Stimulated activated CD4-positive, alpha-beta T cell treated with anti-CD3 and anti-CD28 coated beads, Interleukin-2, amount 100 ng/mL, for 4 hours (primary cell): ENCODE results near the gene EMID1.
"Not testable (repeated sequence)": the region's sequence is repeated elsewhere in the genome, so short reads cannot be mapped to it uniquely, and the experiment has no call there.

Source experiments
- DNase-seq: peaks from one replicate; pipeline ENCODE4 v3.0.0-alpha.2; 2020; ENCODE audit warnings: low read depth

The EMID1 gene

DNA sequence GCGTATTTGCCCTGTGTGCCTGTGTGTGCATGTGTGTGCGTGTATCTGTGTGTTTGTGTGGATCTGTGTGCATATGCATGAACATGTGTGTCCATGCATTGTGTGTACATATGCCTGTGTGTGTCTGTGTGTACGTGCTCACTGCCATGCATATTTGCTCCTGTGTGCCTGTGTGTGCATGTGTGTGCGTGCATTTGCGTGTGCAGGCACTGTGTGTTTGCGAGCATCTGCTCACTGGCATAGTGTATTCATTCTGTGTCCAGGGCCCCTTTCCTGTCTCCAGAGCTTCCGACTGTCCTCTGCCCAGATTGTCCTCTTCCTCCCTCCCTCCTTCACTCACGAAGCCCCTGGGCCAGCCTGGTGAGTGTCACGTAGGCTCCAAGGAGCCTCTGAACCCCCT is 5.8 kb downstream of the EMID1 start:
- DNase-seq, result no peak

GRCh38 chr22:29212743-29213142 is 7.0 kb downstream of the EMID1 start:
- DNase-seq, result no peak

DNA sequence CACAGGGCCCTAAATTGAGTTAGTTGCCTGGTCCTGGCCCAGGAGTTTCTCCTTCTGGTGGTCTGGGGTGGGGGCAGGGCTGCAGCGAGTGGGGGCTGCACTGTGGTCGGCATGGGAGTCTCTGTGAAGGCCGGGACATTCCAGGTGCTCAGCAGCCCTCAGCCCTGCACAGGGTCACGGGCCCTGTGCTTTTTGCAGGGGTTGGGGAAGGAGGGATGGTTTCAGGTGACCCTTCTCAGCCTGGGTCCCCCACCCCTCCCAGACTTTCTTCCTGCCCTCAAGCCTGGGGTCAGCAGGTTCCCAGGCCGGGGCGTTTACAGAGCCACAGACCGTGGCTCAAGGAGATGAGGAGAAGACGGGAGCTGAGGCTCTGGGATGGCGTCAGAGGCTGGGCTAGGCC is 7.8 kb downstream of the EMID1 start:
- DNase-seq, result no peak

GRCh38 chr22:29214232-29214631 is 8.5 kb downstream of the EMID1 start:
- no peak for DNase-seq

DNA sequence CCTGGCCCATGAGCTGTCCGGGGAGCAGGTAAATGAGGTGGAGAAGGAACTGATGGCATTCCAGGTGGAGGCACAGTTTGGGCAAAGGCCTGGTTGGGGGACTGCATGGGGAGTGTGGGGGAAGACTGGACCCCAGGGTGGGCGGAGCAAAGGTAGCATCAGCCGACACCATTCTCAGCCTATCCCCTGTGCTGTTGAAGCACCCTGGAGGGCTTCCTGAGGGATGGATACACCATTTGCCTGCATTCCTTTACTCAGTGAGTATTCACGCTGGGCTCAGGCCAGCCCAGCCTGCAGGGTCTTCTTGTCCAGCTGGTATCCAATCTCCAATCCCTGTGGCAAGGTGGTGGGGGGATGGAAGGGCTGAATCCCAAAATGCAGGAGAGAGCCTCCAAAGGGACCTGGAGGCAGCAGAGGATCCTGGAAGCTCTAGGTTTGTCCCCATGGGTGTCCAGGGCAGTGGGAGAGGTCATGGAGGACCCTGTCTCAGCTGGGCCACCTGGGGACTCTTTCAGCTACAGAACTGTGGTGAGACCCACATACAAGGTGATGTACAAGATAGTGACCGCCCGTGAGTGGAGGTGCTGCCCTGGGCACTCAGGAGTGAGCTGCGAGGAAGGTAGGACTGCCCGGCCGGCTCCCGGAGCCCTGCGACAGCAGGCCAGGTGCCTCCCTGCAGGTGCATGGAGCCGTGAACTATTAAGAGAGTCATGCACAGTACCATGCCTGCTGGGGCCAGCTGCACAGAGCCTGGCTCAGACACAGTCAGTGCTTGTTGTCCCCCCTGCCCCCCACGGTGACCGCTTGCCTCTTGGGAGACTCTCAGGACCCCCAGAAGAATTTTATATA is 9.5 kb downstream of the EMID1 start:
- DNase-seq, result no peak

DNA sequence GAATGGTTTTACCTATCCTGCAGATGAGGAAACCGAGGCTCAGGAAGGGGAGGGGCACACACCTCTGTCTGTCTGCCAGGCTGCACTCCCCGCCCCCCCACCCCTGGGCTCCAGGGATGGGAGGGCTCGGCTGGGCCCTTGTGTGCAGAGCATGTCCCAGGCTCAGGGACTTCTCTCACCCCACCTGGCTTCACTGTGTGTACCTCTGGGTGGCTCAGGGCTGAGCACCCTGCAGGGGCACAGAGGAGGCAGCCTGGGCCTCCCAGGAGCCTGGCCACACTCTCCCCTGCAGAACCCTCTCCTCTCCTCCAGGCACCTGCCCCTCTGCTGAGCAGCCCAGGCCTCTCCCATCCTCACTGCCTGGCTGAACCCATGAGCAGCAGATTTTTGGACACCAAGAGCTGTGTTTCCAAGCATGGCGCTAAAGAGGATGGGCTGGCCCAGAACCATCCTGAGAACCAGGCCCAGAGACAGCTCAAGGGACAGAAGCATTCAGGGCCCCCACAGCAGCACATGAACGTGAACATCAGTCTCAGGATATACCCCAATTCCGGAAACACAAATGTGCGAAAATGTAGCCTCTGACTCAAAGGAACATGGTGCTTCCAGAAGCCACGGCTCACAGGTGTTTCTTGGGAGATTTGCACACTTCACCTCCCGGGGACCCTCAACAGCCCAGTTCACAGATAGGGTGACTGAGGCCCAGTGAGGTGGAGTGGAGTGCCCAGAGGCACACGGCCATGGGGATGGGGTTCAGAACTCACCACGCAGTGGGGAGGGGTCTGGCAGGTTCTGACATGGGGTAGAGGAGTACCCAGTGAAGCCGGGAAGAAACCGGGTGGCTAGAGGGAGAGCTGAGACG is 10.5 kb downstream of the EMID1 start:
- DNase-seq, result no peak

DNA sequence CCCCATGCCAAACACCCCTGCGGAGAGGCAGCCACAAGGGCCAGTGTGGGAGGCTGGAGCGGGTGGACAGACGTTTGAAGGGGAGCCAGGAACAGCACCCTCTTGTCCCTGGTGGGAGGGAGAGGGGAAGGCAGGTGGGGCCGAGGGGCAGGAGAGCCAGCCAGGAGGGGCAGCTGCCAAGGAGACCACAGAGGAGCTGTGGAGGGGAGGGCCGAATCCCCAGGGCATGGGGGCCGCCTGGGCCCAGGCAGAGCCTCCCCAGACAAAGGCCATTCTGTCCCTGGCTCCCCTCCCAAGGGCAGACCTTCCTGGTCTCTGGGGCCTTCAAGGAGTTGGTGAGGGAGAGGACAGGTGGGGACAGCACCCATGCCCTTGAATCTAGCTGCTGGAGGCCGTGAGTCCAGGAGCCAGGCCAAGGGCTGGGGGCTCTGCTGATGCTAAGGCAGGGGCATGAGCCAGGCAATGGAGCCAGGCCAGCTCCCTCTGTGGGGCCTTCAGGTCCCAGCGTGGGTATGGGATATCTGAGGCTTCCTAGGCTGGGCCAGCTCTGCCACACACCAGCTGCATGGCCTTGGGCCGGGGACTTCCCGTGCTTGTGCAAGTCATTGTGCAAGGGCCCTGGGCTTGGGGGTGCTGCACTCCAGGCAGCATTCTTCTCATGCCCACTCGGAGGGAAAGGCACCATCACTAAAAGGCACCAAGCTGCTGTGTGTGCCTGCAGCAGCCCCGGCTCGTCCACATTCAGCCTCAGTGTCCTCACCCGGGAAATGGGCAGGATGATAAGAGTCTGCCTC is 11.4 kb downstream of the EMID1 start:
- DNase-seq, result no peak

GRCh38 chr22:29217827-29218757 is 12.4 kb downstream of the EMID1 start:
- no peak for DNase-seq

- no peak for DNase-seq
Measured at GRCh38 chr22:29218758-29219408, 13.2 kb downstream of the EMID1 start.

DNA sequence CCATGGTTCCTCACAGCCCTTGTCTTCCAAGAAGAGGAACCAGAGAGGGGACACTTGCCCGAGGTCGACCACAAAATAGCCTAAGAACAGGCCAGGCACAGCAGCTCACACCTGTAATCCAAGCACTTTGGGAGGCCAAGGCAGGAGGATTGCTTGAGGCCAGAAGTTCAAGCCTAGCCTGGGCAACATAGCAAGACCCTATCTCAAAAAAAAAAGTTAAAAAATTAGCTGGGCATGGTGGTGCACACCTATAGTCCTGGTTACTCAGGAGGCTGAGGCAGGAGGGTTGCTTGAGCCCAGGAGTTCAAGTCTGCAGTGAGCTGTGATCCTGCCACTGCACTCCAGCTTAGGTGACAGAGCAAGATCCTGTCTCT is 13.7 kb downstream of the EMID1 start:
- DNase-seq, result not testable (repeated sequence)

GRCh38 chr22:29219881-29220670 is 14.4 kb downstream of the EMID1 start:
- no peak for DNase-seq

GRCh38 chr22:29224121-29224858 is 18.6 kb downstream of the EMID1 start:
- no peak for DNase-seq

DNA sequence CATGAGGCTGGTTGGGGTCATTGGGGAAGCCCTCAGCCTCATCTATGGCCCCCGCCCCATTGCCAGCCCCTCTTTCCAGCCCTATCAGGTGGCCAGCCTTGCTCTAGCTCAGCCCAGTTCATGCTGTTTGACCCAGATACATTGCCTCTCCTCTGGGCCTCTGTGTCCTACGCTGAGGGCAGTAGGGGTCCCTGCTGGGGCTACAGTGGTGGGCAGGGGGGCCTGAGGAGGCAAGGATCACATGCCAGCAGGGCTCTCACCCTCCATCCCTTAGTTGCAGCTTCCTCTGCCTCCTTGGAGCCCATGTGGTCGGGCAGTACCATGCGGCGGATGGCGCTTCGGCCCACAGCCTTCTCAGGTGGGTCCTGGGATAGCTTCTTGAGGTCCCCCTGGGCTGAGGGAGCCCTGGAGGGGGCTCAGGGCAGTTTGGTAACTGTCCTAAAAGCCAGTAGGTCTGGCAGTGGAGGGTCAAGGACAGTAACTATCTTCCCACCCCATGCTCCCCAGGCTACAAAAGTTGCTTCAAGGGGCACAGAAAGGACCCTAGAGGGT is 19.2 kb downstream of the EMID1 start:
- DNase-seq, result no peak

DNA sequence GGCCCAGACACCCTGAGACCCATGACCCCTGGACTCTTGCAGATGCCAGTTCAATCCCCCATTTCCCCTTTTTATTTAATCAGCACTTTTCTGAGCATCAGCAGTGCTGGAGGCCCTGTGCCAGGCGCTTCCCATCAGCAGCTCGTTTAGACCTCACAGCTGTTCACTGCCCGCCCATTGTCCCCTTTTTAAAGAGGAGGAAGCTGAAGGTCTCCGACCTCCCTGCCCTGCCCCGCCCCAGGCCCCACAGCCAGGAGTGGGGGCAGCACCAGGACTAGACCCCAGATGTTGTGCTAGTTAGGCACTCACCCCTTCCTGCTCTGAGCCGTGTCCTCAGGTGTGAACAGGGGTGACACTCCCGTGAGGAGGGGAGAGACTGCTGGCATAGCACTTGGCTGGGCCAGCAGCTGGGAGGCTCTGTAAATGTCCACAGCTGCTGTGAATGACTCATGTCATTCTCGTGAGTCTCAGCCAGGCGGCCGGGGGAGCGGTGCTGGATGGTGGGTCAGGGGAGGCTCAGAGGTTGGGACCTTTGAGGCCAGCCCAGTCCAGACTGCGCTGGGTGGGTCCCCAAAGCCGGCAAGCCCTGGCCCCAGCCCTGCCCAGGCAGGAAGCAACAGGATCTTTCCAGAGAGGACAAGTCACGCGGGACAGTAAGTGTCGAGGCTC is 19.9 kb downstream of the EMID1 start:
- DNase-seq, result no peak

DNA sequence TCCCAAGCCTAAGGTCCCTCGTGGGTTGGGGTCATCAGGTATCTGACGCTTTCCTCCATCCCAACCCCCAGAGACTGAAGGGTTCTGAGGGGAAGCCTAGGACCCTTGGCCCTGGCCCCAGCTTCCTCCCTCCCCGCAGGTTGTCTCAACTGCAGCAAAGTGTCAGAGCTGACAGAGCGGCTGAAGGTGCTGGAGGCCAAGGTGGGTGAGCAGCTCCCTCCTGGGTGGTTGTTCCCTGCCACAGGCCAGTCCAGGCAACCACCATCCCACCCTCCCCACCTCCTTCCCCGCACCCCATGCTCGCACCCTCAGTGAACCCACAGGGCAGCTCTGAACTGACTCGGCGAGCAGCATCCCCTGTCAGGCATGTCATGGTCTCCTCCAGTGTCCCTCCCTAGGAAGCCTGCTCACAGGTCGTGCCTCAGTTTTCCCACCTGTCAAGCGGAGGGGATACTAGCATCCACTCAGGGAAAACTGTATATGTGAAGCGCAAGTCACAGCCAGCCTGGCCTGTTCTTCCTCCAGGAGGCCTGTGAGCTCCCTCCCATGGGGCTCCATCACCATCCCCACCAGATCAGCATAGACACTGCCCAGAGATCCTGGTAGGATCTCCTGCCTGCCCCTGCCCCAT is 20.8 kb downstream of the EMID1 start:
- no peak for DNase-seq

DNA sequence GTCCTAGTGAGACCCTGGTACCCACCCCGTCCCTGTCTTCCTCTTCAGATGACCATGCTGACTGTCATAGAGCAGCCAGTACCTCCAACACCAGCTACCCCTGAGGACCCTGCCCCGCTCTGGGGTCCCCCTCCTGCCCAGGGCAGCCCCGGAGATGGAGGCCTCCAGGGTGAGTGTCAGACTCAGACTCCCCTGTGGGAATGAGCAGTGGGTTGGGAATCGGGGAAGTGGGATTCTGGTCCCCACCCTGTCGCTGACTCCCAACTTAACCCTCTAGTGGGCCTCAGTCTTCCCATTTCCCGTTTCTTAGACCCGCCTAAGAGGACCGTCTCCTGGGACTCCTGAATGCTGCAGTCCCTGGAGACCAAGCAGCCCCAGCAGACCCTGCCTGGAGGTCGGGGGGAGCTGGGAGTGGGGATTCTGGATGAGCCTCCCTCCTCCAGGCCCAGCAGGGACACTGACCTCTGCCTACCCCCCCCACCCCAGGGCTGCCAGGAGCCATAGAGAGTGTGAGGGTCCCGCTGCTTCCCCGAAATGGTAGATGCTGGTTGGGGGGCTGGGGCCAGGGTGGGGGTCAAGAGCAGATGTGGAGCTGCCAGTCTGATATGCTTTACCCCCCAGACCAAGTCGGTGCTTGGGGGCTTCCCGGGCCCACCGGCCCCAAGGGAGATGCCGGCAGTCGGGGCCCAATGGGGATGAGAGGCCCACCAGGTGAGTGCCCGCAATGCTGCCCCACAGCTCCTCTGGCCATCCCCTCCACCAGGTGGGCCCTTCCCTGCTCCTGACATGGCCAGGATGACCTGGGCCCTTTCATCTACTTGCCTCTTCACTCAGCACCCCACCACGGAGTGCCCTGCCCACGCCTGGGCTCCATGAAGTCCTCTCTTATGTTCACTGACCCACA is 25.5 kb downstream of the EMID1 start:
- no peak for DNase-seq
